Activated T-helper 1 cell treated with anti-CD3 and anti-CD28 coated beads, Interleukin-2, amount 50 U/mL, for 16 hours (primary cell): ENCODE measurements around the gene CDH4.

Source experiments
- DNase-seq, 2 donors: peaks; one replicate each; pipeline ENCODE4 v3.0.0-alpha.2; 2020; ENCODE audit warnings: low read depth in 1 of 2, low spot score in 1 of 2

CDH4 gene

DNA sequence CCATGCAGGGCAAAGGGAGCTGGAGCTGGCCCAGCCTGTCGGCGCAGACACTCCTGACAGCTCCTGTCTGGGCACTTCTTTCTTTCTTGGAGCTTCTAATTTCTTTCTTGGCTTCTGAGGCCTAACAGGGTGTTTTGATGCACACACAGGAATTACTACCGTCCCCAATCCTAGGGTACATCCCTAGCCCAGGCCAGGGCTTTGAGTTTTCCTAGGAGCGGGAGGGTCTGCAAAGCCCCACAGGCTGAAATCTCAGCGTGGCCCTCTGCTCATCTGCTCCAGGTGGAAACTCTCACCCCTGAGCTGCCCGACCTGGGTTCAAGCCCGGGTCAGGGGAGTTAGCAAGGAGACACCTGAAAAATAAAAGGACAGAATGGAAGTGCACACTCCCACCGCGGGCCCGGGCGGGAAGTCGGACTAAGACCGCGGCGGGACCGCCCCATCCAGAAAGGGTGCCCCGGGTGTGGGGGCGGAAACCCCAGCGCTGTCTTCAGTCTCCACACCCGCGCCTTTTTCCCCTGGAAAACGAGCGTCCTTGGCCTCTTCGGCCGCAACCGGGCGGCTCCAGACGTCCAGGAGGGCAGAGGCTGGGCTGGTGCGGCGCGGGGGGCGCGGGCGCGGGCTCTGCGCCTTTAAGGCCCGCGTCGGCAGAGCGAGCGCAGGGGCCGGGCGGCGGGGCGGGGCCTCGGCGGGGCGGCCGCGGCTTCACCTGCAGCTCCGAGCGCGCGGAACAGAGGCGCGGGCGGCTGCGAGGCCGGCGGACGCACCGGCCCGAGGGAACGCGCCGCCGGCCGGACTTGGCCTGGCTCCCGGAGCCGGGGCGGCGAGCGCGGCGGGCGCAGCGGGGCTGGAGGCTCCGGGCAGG lies at the start of gene CDH4:
Gene CDH4 (plus strand): TSS at position 733 of the 865 bp plus-strand sequence.
- no peak for DNase-seq

DNA sequence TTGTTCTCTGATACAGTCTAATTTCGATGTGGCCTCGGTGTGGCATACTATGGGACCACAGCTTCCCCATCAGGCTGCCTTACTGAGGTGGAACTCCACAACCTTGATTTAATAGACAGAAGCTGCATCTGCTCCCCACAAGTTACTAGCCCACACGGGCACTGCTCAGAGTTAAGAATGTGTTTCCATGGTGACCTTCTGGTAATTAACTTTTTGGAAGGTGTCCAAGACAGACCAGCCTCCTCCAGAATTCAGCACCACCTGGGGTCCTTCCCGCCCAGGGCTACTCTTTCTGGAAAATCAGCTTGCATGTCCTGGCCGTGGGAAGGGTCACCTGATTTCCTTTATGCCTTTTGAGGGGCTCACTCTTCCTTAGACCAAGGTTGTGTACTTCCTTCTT lies 48.7 kb upstream of the CDH4 start:
- DNase-seq: no peak

DNA sequence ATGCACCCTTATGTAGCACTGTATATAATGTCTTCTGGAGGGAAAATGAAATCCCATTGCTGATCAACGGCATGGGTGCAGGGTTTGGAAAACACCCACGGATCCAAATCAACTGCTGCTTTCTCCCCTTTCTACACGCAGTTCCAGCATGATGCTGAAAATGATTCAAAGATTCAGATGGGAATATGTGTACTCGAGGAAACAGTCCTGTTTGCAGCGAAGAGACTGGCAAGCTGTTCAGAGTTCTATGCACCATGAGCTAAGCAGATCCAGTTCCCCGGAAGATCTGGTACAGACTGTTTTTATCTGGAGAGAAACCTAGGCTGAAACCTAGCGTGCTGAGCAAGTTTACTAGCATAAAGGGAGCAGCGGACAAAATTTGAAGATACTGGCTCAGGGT lies 47.9 kb upstream of the CDH4 start:
- no peak for DNase-seq

DNA sequence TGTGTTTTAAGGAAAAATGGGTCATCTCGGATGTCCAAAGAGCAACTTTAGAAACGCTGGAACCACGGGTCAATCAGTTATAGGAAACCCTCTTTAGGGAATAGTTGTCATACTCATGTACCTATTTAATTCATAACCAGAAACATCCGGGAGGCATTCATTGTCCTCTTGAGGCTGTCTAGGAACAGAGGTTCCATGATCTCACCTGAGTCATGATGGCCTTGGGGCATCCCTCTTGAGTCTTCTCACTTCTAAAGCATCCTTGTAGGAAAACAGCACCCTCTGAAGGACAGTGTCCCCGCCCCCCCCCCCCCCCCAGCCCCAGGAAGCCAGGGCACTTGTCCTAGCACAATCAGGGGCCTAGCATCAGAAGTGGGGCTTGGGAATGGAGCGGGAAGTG lies 46.3 kb upstream of the CDH4 start:
- DNase-seq: no peak

- no peak for DNase-seq
Measured at GRCh38 chr20:61210862-61211261, 41.2 kb upstream of the CDH4 start.

DNA sequence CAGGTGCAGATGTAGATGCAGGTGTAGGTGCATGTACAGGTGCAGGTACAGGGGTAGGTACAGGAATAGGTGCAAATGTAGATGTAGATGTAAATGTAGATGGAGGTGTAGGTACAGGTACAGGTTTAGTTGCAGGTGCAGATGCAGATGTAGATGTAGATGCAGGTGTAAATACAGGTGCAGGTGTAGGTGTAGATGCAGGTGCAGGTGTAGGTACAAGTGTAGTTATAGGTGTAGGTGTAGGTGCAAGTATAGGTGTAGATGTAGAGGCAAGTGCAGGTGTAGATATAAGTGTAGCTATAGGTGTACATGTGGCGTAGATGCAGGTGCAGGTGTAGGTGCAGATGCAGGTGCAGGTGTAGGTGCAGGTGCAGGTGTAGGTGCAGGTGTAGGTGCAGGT lies 34.2 kb upstream of the CDH4 start:
- no peak for DNase-seq

DNA sequence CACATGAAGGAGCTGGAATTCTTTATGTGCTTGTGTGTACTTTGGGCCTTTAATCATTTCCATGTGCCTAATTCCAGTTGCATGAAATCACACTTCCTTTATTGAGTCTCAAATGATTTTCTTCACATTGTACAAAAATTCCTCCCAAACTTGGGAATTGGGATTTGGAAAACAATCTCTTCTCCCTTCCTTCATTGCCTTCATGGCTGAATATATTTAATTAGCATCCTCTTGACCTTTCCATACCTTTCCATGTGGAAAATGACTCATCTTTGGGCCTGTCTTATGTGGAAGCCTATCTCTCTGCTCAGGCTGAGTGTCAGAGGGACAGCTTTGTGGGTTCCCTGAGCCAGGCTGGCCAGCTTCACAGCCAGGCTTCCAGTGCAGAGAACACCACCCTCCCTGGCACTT lies 33.0 kb upstream of the CDH4 start:
- no peak for DNase-seq

- DNase-seq: no peak
Measured at GRCh38 chr20:61220131-61220530, 31.9 kb upstream of the CDH4 start.

GRCh38 chr20:61220626-61221325 lies 31.3 kb upstream of the CDH4 start:
- no peak for DNase-seq

DNA sequence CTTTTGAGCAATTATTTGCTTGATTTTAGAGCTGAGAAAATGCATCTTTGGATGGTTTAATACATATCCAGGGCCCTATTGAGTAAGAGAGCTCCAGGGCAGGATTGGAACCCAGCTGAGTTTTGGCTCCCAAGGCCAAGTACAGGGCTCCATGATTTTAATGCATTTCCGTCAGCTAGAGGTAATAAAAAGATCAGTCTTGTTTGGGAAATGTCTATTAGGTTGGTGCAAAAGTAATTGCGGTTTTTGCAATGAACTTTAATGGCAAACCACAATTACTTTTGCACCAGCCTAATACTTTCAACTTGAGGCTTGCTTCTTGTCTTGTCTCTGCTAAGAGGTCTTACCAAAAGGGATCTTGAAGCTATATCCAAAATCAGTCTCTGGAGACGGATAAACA lies 29.4 kb upstream of the CDH4 start:
- no peak for DNase-seq

- DNase-seq: no peak
Measured at GRCh38 chr20:61223121-61223520, 28.9 kb upstream of the CDH4 start.

GRCh38 chr20:61230166-61230565 lies 21.9 kb upstream of the CDH4 start:
- no peak for DNase-seq

DNA sequence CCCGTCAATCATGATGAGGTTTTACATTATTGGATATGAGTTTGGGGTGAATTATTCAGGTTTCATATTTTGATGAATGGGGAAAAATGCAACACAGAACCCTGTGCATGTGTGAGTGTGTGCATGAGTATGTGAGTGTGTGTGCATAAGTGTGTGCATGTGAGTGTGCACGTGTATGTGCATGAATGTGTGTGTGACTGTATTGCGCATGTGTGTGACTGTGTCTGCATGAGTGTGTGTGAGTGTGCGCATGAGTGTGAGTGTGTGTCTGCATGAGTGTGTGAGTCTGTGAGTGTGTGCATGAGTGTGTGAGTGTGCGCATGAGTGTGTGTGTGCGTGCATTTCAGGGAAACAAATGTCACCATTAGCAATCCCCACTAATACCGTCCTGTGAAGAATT lies 18.5 kb upstream of the CDH4 start:
- no peak for DNase-seq

- no peak for DNase-seq
Measured at GRCh38 chr20:61234224-61234890, 17.7 kb upstream of the CDH4 start.

GRCh38 chr20:61236713-61237112 lies 15.3 kb upstream of the CDH4 start:
- DNase-seq: no peak

DNA sequence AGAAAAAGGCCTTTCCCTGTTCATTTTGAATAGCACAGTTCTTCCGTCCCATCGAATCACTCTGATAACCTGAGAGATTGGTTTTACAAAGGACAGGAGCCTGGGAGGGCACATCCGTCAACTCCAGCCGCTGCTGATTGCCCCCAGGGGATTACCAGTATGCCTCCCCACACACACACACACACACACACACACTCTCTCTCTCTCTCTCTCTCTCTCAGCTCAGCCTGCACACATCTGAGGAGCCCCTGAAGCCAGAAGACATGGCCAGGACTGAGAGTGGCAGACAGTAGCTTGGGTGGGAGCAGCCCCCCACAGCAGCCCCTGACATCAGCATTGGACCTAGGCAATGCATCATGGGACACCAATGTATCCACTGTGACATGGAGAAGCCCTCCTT lies 13.2 kb upstream of the CDH4 start:
- DNase-seq: no peak

DNA sequence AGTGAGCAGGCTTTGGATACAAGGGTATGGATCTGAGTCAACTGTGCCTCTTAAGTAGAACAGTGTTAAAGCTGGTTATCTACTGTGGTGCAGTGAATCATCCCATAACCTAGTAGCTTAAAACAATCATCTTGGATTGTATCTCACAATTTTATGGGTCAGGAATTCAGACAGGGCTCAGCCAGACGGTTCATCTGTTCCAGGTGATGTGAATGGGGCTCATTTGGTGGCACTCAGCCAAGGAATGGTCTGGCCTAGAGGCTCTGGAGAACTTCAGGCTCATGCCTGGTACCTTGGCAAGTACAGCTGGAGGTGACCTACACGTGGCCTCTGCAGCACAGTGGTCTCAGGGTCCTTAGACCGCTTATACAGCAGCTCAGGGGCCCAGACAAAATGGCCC lies 11.2 kb upstream of the CDH4 start:
- no peak for DNase-seq

- no peak for DNase-seq
Measured at GRCh38 chr20:61244213-61244612, 7.8 kb upstream of the CDH4 start.

DNA sequence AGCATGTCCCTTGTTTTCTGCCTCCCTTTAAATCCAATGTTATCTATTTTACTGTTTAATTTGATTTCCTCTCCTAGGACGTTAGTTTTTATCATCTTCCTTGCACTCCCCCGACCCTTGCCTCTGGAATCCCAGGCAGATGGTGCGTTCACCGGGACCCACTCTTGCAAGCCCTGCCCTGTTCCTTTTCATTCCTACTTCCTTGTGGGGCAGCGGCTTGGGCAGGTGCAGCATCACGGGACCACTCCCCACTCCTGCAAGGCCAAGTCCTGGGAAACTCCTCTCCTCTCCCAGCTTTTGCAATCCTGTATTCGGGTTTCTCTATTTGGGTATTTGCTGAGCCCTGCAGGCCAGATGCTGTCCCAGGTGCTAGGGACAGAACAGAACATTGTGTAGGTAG lies 5.8 kb upstream of the CDH4 start:
- no peak for DNase-seq

GRCh38 chr20:61249626-61250025 lies 2.4 kb upstream of the CDH4 start:
- DNase-seq: no peak

GRCh38 chr20:61252601-61253263 lies 671 bp downstream of the CDH4 start:
- DNase-seq: no peak

GRCh38 chr20:61253264-61253639 lies 1.2 kb downstream of the CDH4 start:
- no peak for DNase-seq
